ENCODE data around the gene CAMK2G.

- TF ChIP-seq CTCF (IDR thresholded peaks at IDR 0.05) = no peak
- no peak for TF ChIP-seq POLR2A (IDR thresholded peaks at IDR 0.05)
Measured at GRCh38 chr10:73796766-73797165, 77.6 kb downstream of the CAMK2G start.

Measured in heart left ventricle (tissue), 13 donors.